Fibroblast of villous mesenchyme (primary cell): ENCODE results near the gene ABTB1. TPM values are rescaled to one million over a fixed set of nuclear protein-coding genes. Genes with fewer than 3 reads are reported as not detected.

Experiments used
- DNase-seq: peaks from one replicate; pipeline ENCODE4 v3.0.0-alpha.2; 2010; ENCODE audit warnings: low read depth
- H3K4me3 ChIP-seq: 2 replicates; pipeline ENCODE4 v1.5.1; 2011; ENCODE audit warnings: low read depth, mild to moderate bottlenecking, low read length
- CTCF ChIP-seq: IDR thresholded peaks from 2 replicates; pipeline ENCODE4 v1.5.1; 2012; ENCODE audit warnings: low read depth, mild to moderate bottlenecking, low read length; ENCODE audit not compliant: insufficient read depth
- total RNA-seq: library from RNA; depleted of rRNA; stranded (reverse); fragments of >200 nt; gene quantifications from 2 replicates; pipeline ENCODE4 v1.2.3, GENCODE V29; 2012

Gene ABTB1
- total RNA-seq, 1 donor: 3.5 TPM

GRCh38 chr3:127720985-127721935 lies 48.5 kb downstream of the ABTB1 start:
- TF ChIP-seq CTCF: no peak
- DNase-seq: no peak
- H3K4me3 ChIP-seq: no peak overlapping the region

DNA sequence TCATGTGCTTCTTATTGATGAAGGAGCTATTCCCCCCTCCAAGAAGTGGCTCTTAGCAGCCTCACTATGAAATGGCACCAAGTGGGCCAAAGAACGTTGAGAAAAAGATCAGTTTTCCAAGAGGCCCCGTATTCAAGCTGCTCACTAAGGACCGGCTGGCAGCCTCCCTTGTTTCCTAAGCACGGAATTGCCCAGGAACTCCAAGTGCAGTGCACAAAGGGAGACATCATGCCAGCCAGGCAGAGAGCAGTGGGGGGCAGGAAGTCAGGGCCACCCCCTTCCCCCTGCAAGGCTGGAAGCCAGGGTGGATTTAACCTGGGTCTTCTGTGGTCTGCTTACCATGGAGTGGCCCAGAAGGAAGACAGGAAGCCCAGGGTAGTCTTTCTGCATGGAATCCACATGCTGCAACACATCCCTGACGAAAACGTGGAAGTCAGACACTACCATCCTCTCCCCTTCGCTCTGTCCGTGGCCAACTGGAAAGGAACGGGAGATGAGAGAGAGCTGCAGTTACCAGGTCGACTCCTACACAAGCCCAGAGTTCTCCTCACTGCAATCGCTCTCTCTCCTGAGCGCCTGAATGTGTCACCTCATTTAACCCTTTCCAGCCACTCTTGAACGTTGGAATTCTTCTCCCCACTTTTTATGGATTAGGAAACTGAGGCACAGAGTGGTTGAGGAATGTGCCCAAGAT lies 49.5 kb downstream of the ABTB1 start:
- no peak for DNase-seq
- H3K4me3 ChIP-seq: no peak overlapping the region
- TF ChIP-seq CTCF: no peak

GRCh38 chr3:127723011-127723567 lies 50.3 kb downstream of the ABTB1 start:
- no peak for DNase-seq
- H3K4me3 ChIP-seq: no peak overlapping the region
- TF ChIP-seq CTCF: no peak

GRCh38 chr3:127726894-127727293 lies 54.1 kb downstream of the ABTB1 start:
- no peak for DNase-seq
- TF ChIP-seq CTCF: no peak
- no peak overlapping the region for H3K4me3 ChIP-seq

- TF ChIP-seq CTCF: no peak
- no peak overlapping the region for H3K4me3 ChIP-seq
- peak; percentile 80 for DNase-seq
Observed at GRCh38 chr3:127728417-127729015, 55.8 kb downstream of the ABTB1 start.

- TF ChIP-seq CTCF: no peak
- H3K4me3 ChIP-seq: no peak overlapping the region
- DNase-seq: no peak
Observed at GRCh38 chr3:127729556-127730056, 56.9 kb downstream of the ABTB1 start.
